CD4-positive, alpha-beta T cell treated with Interferon alpha-2 for 1 hour (primary cell): ENCODE results near the gene SHC2.
"Not testable (repeated sequence)": the region's sequence is repeated elsewhere in the genome, so short reads cannot be mapped to it uniquely, and the experiment has no call there.

Source experiments
- DNase-seq, 2 donors: peaks; one replicate each; pipeline ENCODE4 v3.0.0-alpha.2; 2020 to 2022

The SHC2 gene

GRCh38 chr19:387777-388176 is 73.1 kb downstream of the SHC2 start:
- DNase-seq = no peak

- DNase-seq = not testable (repeated sequence)
Observed at GRCh38 chr19:386632-387301, 74.1 kb downstream of the SHC2 start.

GRCh38 chr19:386189-386588 is 74.6 kb downstream of the SHC2 start:
- not testable (repeated sequence) for DNase-seq

GRCh38 chr19:384799-385169 is 76.0 kb downstream of the SHC2 start:
- no peak for DNase-seq

GRCh38 chr19:383922-384798 is 76.7 kb downstream of the SHC2 start:
- DNase-seq = no peak

- no peak for DNase-seq
Observed at GRCh38 chr19:383040-383439, 77.8 kb downstream of the SHC2 start.

- DNase-seq = peak; percentile 31 to 60
Observed at GRCh38 chr19:382578-382977, 78.3 kb downstream of the SHC2 start.

GRCh38 chr19:381901-382300 is 78.9 kb downstream of the SHC2 start:
- not testable (repeated sequence) for DNase-seq

GRCh38 chr19:380618-381219 is 80.1 kb downstream of the SHC2 start:
- not testable (repeated sequence) for DNase-seq

- DNase-seq = no peak
Observed at GRCh38 chr19:379796-380195, 81.0 kb downstream of the SHC2 start.

- DNase-seq = no peak
Observed at GRCh38 chr19:378706-379105, 82.1 kb downstream of the SHC2 start.

- no peak for DNase-seq
Observed at GRCh38 chr19:377801-378581, 82.8 kb downstream of the SHC2 start.

GRCh38 chr19:376111-376470 is 84.7 kb downstream of the SHC2 start:
- no peak for DNase-seq

- no peak for DNase-seq
Observed at GRCh38 chr19:375395-376110, 85.3 kb downstream of the SHC2 start.

- no peak for DNase-seq
Observed at GRCh38 chr19:374886-375235, 86.0 kb downstream of the SHC2 start.

- DNase-seq = no peak
Observed at GRCh38 chr19:374183-374885, 86.5 kb downstream of the SHC2 start.

GRCh38 chr19:373391-374182 is 87.2 kb downstream of the SHC2 start:
- DNase-seq = no peak

GRCh38 chr19:372306-372890 is 88.4 kb downstream of the SHC2 start:
- DNase-seq = no peak

- DNase-seq = no peak
Observed at GRCh38 chr19:371501-372168, 89.2 kb downstream of the SHC2 start.
